ENCODE measurements around the gene TRIM5.
"Not testable (repeated sequence)": the region's sequence is repeated elsewhere in the genome, so short reads cannot be mapped to it uniquely, and the experiment has no call there.

The TRIM5 gene

GRCh38 chr11:5688482-5688881 is 3.6 kb upstream of the TRIM5 start:
- DNase-seq = no peak

- DNase-seq = no peak
Observed at GRCh38 chr11:5686426-5686825, 1.6 kb upstream of the TRIM5 start.

GRCh38 chr11:5684036-5684645 is 733 bp downstream of the TRIM5 start:
- DNase-seq = no peak

GRCh38 chr11:5683620-5684019 is 1.3 kb downstream of the TRIM5 start:
- not testable (repeated sequence) for DNase-seq

GRCh38 chr11:5682890-5683441 is 1.9 kb downstream of the TRIM5 start:
- not testable (repeated sequence) for DNase-seq

- no peak for DNase-seq
Observed at GRCh38 chr11:5679811-5680210, 5.1 kb downstream of the TRIM5 start.

- DNase-seq = no peak
Observed at GRCh38 chr11:5674391-5674790, 10.5 kb downstream of the TRIM5 start.

- no peak for DNase-seq
Observed at GRCh38 chr11:5671831-5672230, 13.0 kb downstream of the TRIM5 start.

- DNase-seq = no peak
Observed at GRCh38 chr11:5666402-5666793, 18.5 kb downstream of the TRIM5 start.

GRCh38 chr11:5665746-5666401 is 19.0 kb downstream of the TRIM5 start:
- DNase-seq = no peak

GRCh38 chr11:5665051-5665570 is 19.8 kb downstream of the TRIM5 start:
- DNase-seq = no peak

GRCh38 chr11:5663511-5663910 is 21.4 kb downstream of the TRIM5 start:
- DNase-seq = no peak

- DNase-seq = no peak
Observed at GRCh38 chr11:5658318-5658717, 26.6 kb downstream of the TRIM5 start.

GRCh38 chr11:5656956-5657355 is 27.9 kb downstream of the TRIM5 start:
- DNase-seq = not testable (repeated sequence)

GRCh38 chr11:5655474-5655873 is 29.4 kb downstream of the TRIM5 start:
- DNase-seq = no peak

GRCh38 chr11:5646139-5646538 is 38.7 kb downstream of the TRIM5 start:
- DNase-seq = no peak

GRCh38 chr11:5643585-5643984 is 41.3 kb downstream of the TRIM5 start:
- DNase-seq = no peak

- DNase-seq = no peak
Observed at GRCh38 chr11:5639953-5640352, 44.9 kb downstream of the TRIM5 start.

- DNase-seq = no peak
Observed at GRCh38 chr11:5631969-5632635, 52.8 kb downstream of the TRIM5 start.

GRCh38 chr11:5631417-5631816 is 53.5 kb downstream of the TRIM5 start:
- no peak for DNase-seq

- DNase-seq = no peak
Observed at GRCh38 chr11:5626196-5626595, 58.7 kb downstream of the TRIM5 start.

- DNase-seq = no peak
Observed at GRCh38 chr11:5625281-5625680, 59.6 kb downstream of the TRIM5 start.

- no peak for DNase-seq
Observed at GRCh38 chr11:5624489-5625279, 60.2 kb downstream of the TRIM5 start, which contains the start of gene TRIM34. Gene TRIM34 (plus strand): TSS chr11:5625001. CDS start chr11:5632332, 7,331 bp downstream.
